ENCODE measurements around the gene PLS3. TPM values are rescaled to one million over a fixed set of nuclear protein-coding genes. Genes with fewer than 3 reads are reported as not detected.
"Not testable (repeated sequence)": the region's sequence is repeated elsewhere in the genome, so short reads cannot be mapped to it uniquely, and the experiment has no call there.

PLS3 gene
- total RNA-seq, 1 donor from 2014 or later: 277 TPM

GRCh38 chrX:115606861-115607260 is 45.9 kb downstream of the PLS3 start:
- no peak for DNase-seq (ENCODE audit: low read depth in 2 of 2)

GRCh38 chrX:115609621-115610020 is 48.6 kb downstream of the PLS3 start:
- no peak for DNase-seq (ENCODE audit: low read depth in 2 of 2)

- peak; percentile 16 to 64 for DNase-seq (ENCODE audit: low read depth in 2 of 2)
These were observed 56.1 kb downstream of the PLS3 start for GRCh38 chrX:115616943-115617563.

GRCh38 chrX:115622534-115622933 is 61.6 kb downstream of the PLS3 start:
- DNase-seq (ENCODE audit: low read depth in 2 of 2): no peak

GRCh38 chrX:115624916-115625315 is 63.9 kb downstream of the PLS3 start:
- no peak for DNase-seq (ENCODE audit: low read depth in 2 of 2)

- DNase-seq (ENCODE audit: low read depth in 2 of 2): no peak
These were observed 64.8 kb downstream of the PLS3 start for GRCh38 chrX:115625572-115626301.

GRCh38 chrX:115630204-115630603 is 69.2 kb downstream of the PLS3 start:
- no peak for DNase-seq (ENCODE audit: low read depth in 2 of 2)

- no peak for DNase-seq (ENCODE audit: low read depth in 2 of 2)
These were observed 71.5 kb downstream of the PLS3 start for GRCh38 chrX:115632455-115632854.

GRCh38 chrX:115633397-115633796 is 72.4 kb downstream of the PLS3 start:
- not testable (repeated sequence) for DNase-seq (ENCODE audit: low read depth in 2 of 2)

GRCh38 chrX:115639334-115639880 is 78.4 kb downstream of the PLS3 start:
- peak; percentile 15 to 70 for DNase-seq (ENCODE audit: low read depth in 2 of 2)

GRCh38 chrX:115642311-115642710 is 81.3 kb downstream of the PLS3 start:
- no peak for DNase-seq (ENCODE audit: low read depth in 2 of 2)

- peak; percentile 48 to 75 for DNase-seq (ENCODE audit: low read depth in 2 of 2)
These were observed 82.0 kb downstream of the PLS3 start for GRCh38 chrX:115642895-115643530.

- not testable (repeated sequence) for DNase-seq (ENCODE audit: low read depth in 2 of 2)
These were observed 83.4 kb downstream of the PLS3 start for GRCh38 chrX:115644397-115644796.

- no peak for DNase-seq (ENCODE audit: low read depth in 2 of 2)
These were observed 88.6 kb downstream of the PLS3 start for GRCh38 chrX:115649461-115650063.

GRCh38 chrX:115650449-115650848 is 89.5 kb downstream of the PLS3 start:
- DNase-seq (ENCODE audit: low read depth in 2 of 2): no peak

- DNase-seq (ENCODE audit: low read depth in 2 of 2): peak; percentile 31 to 60
These were observed 89.9 kb downstream of the PLS3 start for GRCh38 chrX:115650916-115651315.

GRCh38 chrX:115652221-115652620 is 91.2 kb downstream of the PLS3 start:
- DNase-seq (ENCODE audit: low read depth in 2 of 2): no peak

GRCh38 chrX:115665122-115665521 is 104.1 kb downstream of the PLS3 start:
- no peak for DNase-seq (ENCODE audit: low read depth in 2 of 2)

GRCh38 chrX:115679460-115679859 is 118.5 kb downstream of the PLS3 start:
- DNase-seq (ENCODE audit: low read depth in 2 of 2): peak; percentile 44 to 60

- DNase-seq (ENCODE audit: low read depth in 2 of 2): no peak
These were observed 126.6 kb downstream of the PLS3 start for GRCh38 chrX:115687595-115687994.

- DNase-seq (ENCODE audit: low read depth in 2 of 2): no peak
These were observed 129.0 kb downstream of the PLS3 start for GRCh38 chrX:115689931-115690330.

All from lung microvascular endothelial cell (primary cell).